ENCODE data around the gene ADAMTS2. TPM values are rescaled to one million over a fixed set of nuclear protein-coding genes. Genes with fewer than 3 reads are reported as not detected.

ADAMTS2 gene
- total and polyA plus RNA-seq, 2 donors (not counting 1 experiment from before 2014, with no cell fraction given): 16.2 to 70.2 TPM

DNA sequence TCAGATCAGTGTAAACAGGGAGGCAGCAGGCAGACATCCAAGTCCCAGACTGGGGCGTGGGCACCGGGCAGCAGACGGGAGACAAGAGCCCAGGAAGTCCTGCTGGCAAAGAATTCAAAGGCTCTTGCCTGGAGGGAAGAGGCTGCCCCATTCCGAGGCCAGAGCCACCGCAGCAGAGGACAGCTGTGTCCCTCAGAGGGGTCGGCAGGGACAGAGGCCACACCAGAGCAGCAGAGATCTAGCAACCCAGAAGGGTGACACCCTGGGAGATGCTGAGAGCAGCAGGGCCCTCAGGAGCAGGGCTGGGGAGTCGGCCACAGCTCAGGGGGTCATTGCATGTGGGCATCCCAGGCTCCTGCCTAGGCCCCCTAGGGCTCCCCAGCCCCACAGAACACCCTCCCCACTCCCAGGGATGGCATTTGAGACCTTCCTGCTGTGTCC, 29.1 kb downstream of the ADAMTS2 start:
- no peak for TF ChIP-seq EZH2 (IDR thresholded peaks at IDR 0.05; ENCODE audit: low read length, missing control alignments)
- TF ChIP-seq, protein P1, sequence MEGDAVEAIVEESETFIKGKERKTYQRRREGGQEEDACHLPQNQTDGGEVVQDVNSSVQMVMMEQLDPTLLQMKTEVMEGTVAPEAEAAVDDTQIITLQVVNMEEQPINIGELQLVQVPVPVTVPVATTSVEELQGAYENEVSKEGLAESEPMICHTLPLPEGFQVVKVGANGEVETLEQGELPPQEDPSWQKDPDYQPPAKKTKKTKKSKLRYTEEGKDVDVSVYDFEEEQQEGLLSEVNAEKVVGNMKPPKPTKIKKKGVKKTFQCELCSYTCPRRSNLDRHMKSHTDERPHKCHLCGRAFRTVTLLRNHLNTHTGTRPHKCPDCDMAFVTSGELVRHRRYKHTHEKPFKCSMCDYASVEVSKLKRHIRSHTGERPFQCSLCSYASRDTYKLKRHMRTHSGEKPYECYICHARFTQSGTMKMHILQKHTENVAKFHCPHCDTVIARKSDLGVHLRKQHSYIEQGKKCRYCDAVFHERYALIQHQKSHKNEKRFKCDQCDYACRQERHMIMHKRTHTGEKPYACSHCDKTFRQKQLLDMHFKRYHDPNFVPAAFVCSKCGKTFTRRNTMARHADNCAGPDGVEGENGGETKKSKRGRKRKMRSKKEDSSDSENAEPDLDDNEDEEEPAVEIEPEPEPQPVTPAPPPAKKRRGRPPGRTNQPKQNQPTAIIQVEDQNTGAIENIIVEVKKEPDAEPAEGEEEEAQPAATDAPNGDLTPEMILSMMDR (conservative IDR thresholded peaks at IDR 0.05 in 1 of 2, IDR thresholded peaks at IDR 0.05 in 1 of 2; ENCODE audit: low read depth in 1 of 2, low read length in 2 of 2): no peak
- H3K4me3 ChIP-seq (replicated peaks in 1 of 4; ENCODE audit: control extremely low read depth in 1 of 4, insufficient read depth in 1 of 4, low read depth in 3 of 4, low read length in 4 of 4): no peak overlapping the region
- H3K9me3 ChIP-seq (ENCODE audit: control insufficient read depth, insufficient read depth, low read depth, low read length): no peaks in the 10 kb centered on the region
- H3K79me2 ChIP-seq (ENCODE audit: control insufficient read depth, insufficient read depth, low read length): peaks cover 25% of the 10 kb centered on the region
- H3K4me2 ChIP-seq (ENCODE audit: extremely low read depth, insufficient read depth, low read length): no peak overlapping the region
- no peak overlapping the region for H2AFZ ChIP-seq (ENCODE audit: low read length)
- DNase-seq (ENCODE audit: low read depth in 2 of 2): no peak
- H3K4me1 ChIP-seq (ENCODE audit: control insufficient read depth, extremely low read depth, insufficient read depth, low read length): peaks cover 24% of the 10 kb centered on the region
- peaks cover 3% of the 10 kb centered on the region for H3K36me3 ChIP-seq (ENCODE audit: control insufficient read depth, insufficient read depth, low read length)
- H3K9ac ChIP-seq (ENCODE audit: insufficient read depth, low read length): no peak overlapping the region
- H3K27ac ChIP-seq (ENCODE audit: insufficient read depth, low read length): no peak overlapping the region
- no peaks in the 10 kb centered on the region for H4K20me1 ChIP-seq (ENCODE audit: control insufficient read depth, extremely low read depth, insufficient read depth, low read length)
- H3K27me3 ChIP-seq (ENCODE audit: control insufficient read depth, insufficient read depth, low read length): no peaks in the 10 kb centered on the region

DNA sequence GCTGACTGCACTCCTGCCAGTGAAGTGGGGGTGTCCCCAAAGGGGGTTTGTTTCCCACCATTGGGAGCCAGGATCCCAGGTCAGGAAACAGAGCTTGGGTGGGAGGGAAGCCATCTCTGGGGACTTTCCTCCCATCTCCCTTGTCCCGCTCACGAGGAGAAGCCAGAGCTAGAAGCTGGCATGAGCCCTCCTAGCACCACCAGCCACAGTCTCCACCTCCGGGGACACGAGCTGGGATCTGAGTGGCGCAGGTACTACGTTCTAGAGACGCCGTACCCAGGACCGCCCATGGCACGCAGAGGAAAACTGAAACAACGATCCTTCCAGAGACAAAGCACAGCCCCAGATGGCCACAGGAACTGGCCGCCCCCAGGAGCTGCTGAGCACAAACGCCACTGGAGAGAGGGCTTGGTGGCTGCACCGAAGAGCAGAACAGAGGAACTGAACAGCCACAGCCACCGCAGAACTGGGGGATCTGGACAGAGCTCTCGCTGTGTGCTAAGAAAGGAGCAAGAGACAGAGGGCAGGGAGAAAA, 29.8 kb downstream of the ADAMTS2 start:
- Histone ChIP-seq H2AFZ (ENCODE audit: low read length) (no peak overlapping the region), H3K9me3 (ENCODE audit: control insufficient read depth, insufficient read depth, low read depth, low read length) (no peaks in the 10 kb centered on the region), H3K4me1 (ENCODE audit: control insufficient read depth, extremely low read depth, insufficient read depth, low read length) (peaks cover 21% of the 10 kb centered on the region), H4K20me1 (ENCODE audit: control insufficient read depth, extremely low read depth, insufficient read depth, low read length) (no peaks in the 10 kb centered on the region), H3K9ac (ENCODE audit: insufficient read depth, low read length) (no peak overlapping the region), H3K4me3 (replicated peaks in 1 of 4; ENCODE audit: control extremely low read depth in 1 of 4, insufficient read depth in 1 of 4, low read depth in 3 of 4, low read length in 4 of 4) (no peak overlapping the region), H3K27me3 (ENCODE audit: control insufficient read depth, insufficient read depth, low read length) (no peaks in the 10 kb centered on the region), H3K36me3 (ENCODE audit: control insufficient read depth, insufficient read depth, low read length) (peaks cover 3% of the 10 kb centered on the region), H3K4me2 (ENCODE audit: extremely low read depth, insufficient read depth, low read length) (no peak overlapping the region), H3K27ac (ENCODE audit: insufficient read depth, low read length) (peak overlapping the region; percentile 37), H3K79me2 (ENCODE audit: control insufficient read depth, insufficient read depth, low read length) (peaks cover 20% of the 10 kb centered on the region)
- DNase-seq (ENCODE audit: low read depth in 2 of 2): no peak
- no peak for TF ChIP-seq EZH2 (IDR thresholded peaks at IDR 0.05; ENCODE audit: low read length, missing control alignments)
- TF ChIP-seq, protein P1 (conservative IDR thresholded peaks at IDR 0.05 in 1 of 2, IDR thresholded peaks at IDR 0.05 in 1 of 2; ENCODE audit: low read depth in 1 of 2, low read length in 2 of 2): no peak

DNA sequence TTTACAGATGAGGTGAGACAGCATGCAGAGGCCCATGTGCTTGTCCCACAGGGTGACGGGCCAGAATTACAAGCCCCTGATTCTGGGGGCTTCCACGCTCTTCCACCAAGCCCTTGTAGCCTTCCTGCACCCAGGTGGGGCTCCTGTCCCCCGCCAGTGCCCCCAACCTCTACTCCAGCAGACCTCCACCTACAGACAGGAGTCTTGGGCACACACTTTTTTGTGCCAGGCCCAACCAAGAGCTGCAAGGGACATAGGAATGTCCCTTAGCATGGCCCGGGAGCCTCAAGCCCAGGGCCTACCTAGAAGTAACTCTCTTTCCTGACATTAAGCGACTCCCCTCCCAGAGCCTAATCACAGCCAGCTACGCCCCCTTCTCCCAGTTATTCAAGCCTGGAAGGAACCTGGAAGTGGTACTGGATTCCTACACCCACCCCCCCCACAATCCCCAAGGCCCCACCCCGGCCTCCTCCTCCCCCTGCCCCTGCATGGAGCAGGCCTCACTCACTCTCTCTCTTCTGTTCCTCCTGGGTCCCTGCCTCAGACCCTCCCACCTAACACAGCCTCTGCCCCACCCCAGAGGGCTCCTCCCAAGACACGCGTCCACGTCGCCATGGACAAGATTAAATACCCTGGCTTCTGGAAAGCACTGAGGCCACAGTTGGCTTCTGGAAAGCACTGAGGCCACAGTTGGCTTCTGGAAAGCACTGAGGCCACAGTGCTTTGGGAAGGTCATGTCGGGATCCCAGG, 30.5 kb downstream of the ADAMTS2 start:
- H3K9ac ChIP-seq (ENCODE audit: insufficient read depth, low read length): peak overlapping the region; percentile 67
- H3K27me3 ChIP-seq (ENCODE audit: control insufficient read depth, insufficient read depth, low read length): no peaks in the 10 kb centered on the region
- peak overlapping the region; percentile 91 for H3K27ac ChIP-seq (ENCODE audit: insufficient read depth, low read length)
- H3K9me3 ChIP-seq (ENCODE audit: control insufficient read depth, insufficient read depth, low read depth, low read length): no peaks in the 10 kb centered on the region
- peak overlapping the region; percentile 54 for H3K4me2 ChIP-seq (ENCODE audit: extremely low read depth, insufficient read depth, low read length)
- peaks cover 3% of the 10 kb centered on the region for H3K36me3 ChIP-seq (ENCODE audit: control insufficient read depth, insufficient read depth, low read length)
- no peak for DNase-seq (ENCODE audit: low read depth in 2 of 2)
- peaks cover 17% of the 10 kb centered on the region for H3K4me1 ChIP-seq (ENCODE audit: control insufficient read depth, extremely low read depth, insufficient read depth, low read length)
- H4K20me1 ChIP-seq (ENCODE audit: control insufficient read depth, extremely low read depth, insufficient read depth, low read length): no peaks in the 10 kb centered on the region
- H2AFZ ChIP-seq (ENCODE audit: low read length): no peak overlapping the region
- TF ChIP-seq EZH2 (IDR thresholded peaks at IDR 0.05; ENCODE audit: low read length, missing control alignments): no peak
- TF ChIP-seq, protein P1 (conservative IDR thresholded peaks at IDR 0.05 in 1 of 2, IDR thresholded peaks at IDR 0.05 in 1 of 2; ENCODE audit: low read depth in 1 of 2, low read length in 2 of 2): no peak
- peaks cover 20% of the 10 kb centered on the region for H3K79me2 ChIP-seq (ENCODE audit: control insufficient read depth, insufficient read depth, low read length)
- H3K4me3 ChIP-seq (replicated peaks in 1 of 4; ENCODE audit: control extremely low read depth in 1 of 4, insufficient read depth in 1 of 4, low read depth in 3 of 4, low read length in 4 of 4): peak overlapping the region in 1 of 4 experiments; percentile 10
